Measurements from ENCODE around the gene TNFAIP1. TPM values are rescaled to one million over a fixed set of nuclear protein-coding genes. Genes with fewer than 3 reads are reported as not detected.

TNFAIP1 gene
- total and polyA plus RNA-seq, 2 donors (not counting 1 experiment from before 2014, with no cell fraction given), result 23.0 to 40.7 TPM

GRCh38 chr17:28317966-28318758, 17.4 kb upstream of the TNFAIP1 start:
- Histone ChIP-seq H4K20me1 (ENCODE audit: control insufficient read depth, extremely low read depth, insufficient read depth, low read length) (no peaks in the 10 kb centered on the region), H3K27me3 (ENCODE audit: control insufficient read depth, insufficient read depth, low read length) (no peaks in the 10 kb centered on the region), H3K4me1 (ENCODE audit: control insufficient read depth, extremely low read depth, insufficient read depth, low read length) (peaks cover 11% of the 10 kb centered on the region), H3K4me2 (ENCODE audit: extremely low read depth, insufficient read depth, low read length) (peak overlapping the region; percentile 75), H3K9ac (ENCODE audit: insufficient read depth, low read length) (no peak overlapping the region), H3K4me3 (replicated peaks in 1 of 4; ENCODE audit: control extremely low read depth in 1 of 4, insufficient read depth in 1 of 4, low read depth in 3 of 4, low read length in 4 of 4) (peak overlapping the region; percentile 40 to 81 (median 70)), H2AFZ (ENCODE audit: low read length) (peak overlapping the region; percentile 80), H3K79me2 (ENCODE audit: control insufficient read depth, insufficient read depth, low read length) (peaks cover 3% of the 10 kb centered on the region), H3K27ac (ENCODE audit: insufficient read depth, low read length) (no peak overlapping the region), H3K9me3 (ENCODE audit: control insufficient read depth, insufficient read depth, low read depth, low read length) (no peaks in the 10 kb centered on the region), H3K36me3 (ENCODE audit: control insufficient read depth, insufficient read depth, low read length) (no peaks in the 10 kb centered on the region)
- no peak for TF ChIP-seq CTCF (conservative IDR thresholded peaks at IDR 0.05 in 1 of 2, IDR thresholded peaks at IDR 0.05 in 1 of 2; ENCODE audit: low read depth in 1 of 2, low read length in 2 of 2)
- TF ChIP-seq EZH2 (IDR thresholded peaks at IDR 0.05; ENCODE audit: low read length, missing control alignments), result no peak
- DNase-seq (ENCODE audit: low read depth in 2 of 2), result no peak

- H3K27me3 ChIP-seq (ENCODE audit: control insufficient read depth, insufficient read depth, low read length), result no peaks in the 10 kb centered on the region
- no peaks in the 10 kb centered on the region for H3K36me3 ChIP-seq (ENCODE audit: control insufficient read depth, insufficient read depth, low read length)
- H3K79me2 ChIP-seq (ENCODE audit: control insufficient read depth, insufficient read depth, low read length), result peaks cover 3% of the 10 kb centered on the region
- peak within 1 kb of the TSS; percentile 97 for H3K4me2 ChIP-seq (ENCODE audit: extremely low read depth, insufficient read depth, low read length)
- H2AFZ ChIP-seq (ENCODE audit: low read length), result peak within 1 kb of the TSS; percentile 93
- H3K9ac ChIP-seq (ENCODE audit: insufficient read depth, low read length), result peak within 1 kb of the TSS; percentile 73
- DNase-seq (ENCODE audit: low read depth in 2 of 2), result peak; percentile 96 to 97
- H3K4me3 ChIP-seq (replicated peaks in 1 of 4; ENCODE audit: control extremely low read depth in 1 of 4, insufficient read depth in 1 of 4, low read depth in 3 of 4, low read length in 4 of 4), result peak within 1 kb of the TSS; percentile 64 to 82 (median 78)
- TF ChIP-seq CTCF (conservative IDR thresholded peaks at IDR 0.05 in 1 of 2, IDR thresholded peaks at IDR 0.05 in 1 of 2; ENCODE audit: low read depth in 1 of 2, low read length in 2 of 2) (peak; percentile 8 to 18), EZH2 (IDR thresholded peaks at IDR 0.05; ENCODE audit: low read length, missing control alignments) (no peak)
- H3K9me3 ChIP-seq (ENCODE audit: control insufficient read depth, insufficient read depth, low read depth, low read length), result no peaks in the 10 kb centered on the region
- peak within 1 kb of the TSS; percentile 75 for H3K27ac ChIP-seq (ENCODE audit: insufficient read depth, low read length)
- peaks cover 11% of the 10 kb centered on the region for H3K4me1 ChIP-seq (ENCODE audit: control insufficient read depth, extremely low read depth, insufficient read depth, low read length)
- H4K20me1 ChIP-seq (ENCODE audit: control insufficient read depth, extremely low read depth, insufficient read depth, low read length), result no peaks in the 10 kb centered on the region
Observed at GRCh38 chr17:28318759-28319597, 16.6 kb upstream of the TNFAIP1 start, which contains the start of gene TMEM97. TMEM97 (plus strand) TSS chr17:28319200; CDS start chr17:28319240, 40 bp downstream.

GRCh38 chr17:28319598-28319935, 16.0 kb upstream of the TNFAIP1 start:
- Histone ChIP-seq H4K20me1 (ENCODE audit: control insufficient read depth, extremely low read depth, insufficient read depth, low read length) (no peaks in the 10 kb centered on the region), H2AFZ (ENCODE audit: low read length) (peak overlapping the region; percentile 93), H3K4me1 (ENCODE audit: control insufficient read depth, extremely low read depth, insufficient read depth, low read length) (peaks cover 11% of the 10 kb centered on the region), H3K4me3 (replicated peaks in 1 of 4; ENCODE audit: control extremely low read depth in 1 of 4, insufficient read depth in 1 of 4, low read depth in 3 of 4, low read length in 4 of 4) (peak overlapping the region; percentile 64 to 82 (median 78)), H3K9ac (ENCODE audit: insufficient read depth, low read length) (peak overlapping the region; percentile 73), H3K27ac (ENCODE audit: insufficient read depth, low read length) (peak overlapping the region; percentile 75), H3K9me3 (ENCODE audit: control insufficient read depth, insufficient read depth, low read depth, low read length) (no peaks in the 10 kb centered on the region), H3K36me3 (ENCODE audit: control insufficient read depth, insufficient read depth, low read length) (no peaks in the 10 kb centered on the region), H3K79me2 (ENCODE audit: control insufficient read depth, insufficient read depth, low read length) (peaks cover 3% of the 10 kb centered on the region), H3K27me3 (ENCODE audit: control insufficient read depth, insufficient read depth, low read length) (no peaks in the 10 kb centered on the region), H3K4me2 (ENCODE audit: extremely low read depth, insufficient read depth, low read length) (peak overlapping the region; percentile 97)
- TF ChIP-seq EZH2 (IDR thresholded peaks at IDR 0.05; ENCODE audit: low read length, missing control alignments) (no peak), CTCF (conservative IDR thresholded peaks at IDR 0.05 in 1 of 2, IDR thresholded peaks at IDR 0.05 in 1 of 2; ENCODE audit: low read depth in 1 of 2, low read length in 2 of 2) (no peak)
- no peak for DNase-seq (ENCODE audit: low read depth in 2 of 2)

Data from fibroblast of lung (primary cell).